DOHH2 (cell line): Measurements from ENCODE around the gene GABRR2.

Experiments
- H3F3A ChIP-seq: fragments of 200-600 bp; sonication (generic), shearing (Covaris generic); 2 replicates; pipeline ENCODE4 v1.6.0; 2016; ENCODE audit warnings: antibody characterized with exemption, mild to moderate bottlenecking; ENCODE audit not compliant: control insufficient read depth, insufficient read depth
- H3K27ac ChIP-seq: fragments of 200-600 bp; sonication (generic); 2 replicates; pipeline ENCODE4 v1.5.1; 2014; ENCODE audit warnings: low read depth, mild to moderate bottlenecking, low read length, moderate library complexity
- H3K27me3 ChIP-seq: fragments of 200-600 bp; sonication (generic); 2 replicates; pipeline ENCODE4 v1.6.1; 2014; ENCODE audit warnings: mild to moderate bottlenecking, low read length, mixed read lengths; ENCODE audit not compliant: control insufficient read depth
- H3K36me3 ChIP-seq: fragments of 200-600 bp; sonication (generic); 2 replicates; pipeline ENCODE4 v1.6.1; 2014; ENCODE audit warnings: mild to moderate bottlenecking, low read length, moderate library complexity, mixed read lengths; ENCODE audit not compliant: control insufficient read depth
- H3K4me1 ChIP-seq: fragments of 200-600 bp; sonication (generic); 2 replicates; pipeline ENCODE4 v1.6.1; 2014; ENCODE audit warnings: mild to moderate bottlenecking, low read length, mixed read lengths; ENCODE audit not compliant: control insufficient read depth
- H3K4me2 ChIP-seq: fragments of 200-600 bp; sonication (generic); 2 replicates; pipeline ENCODE4 v1.6.0; 2014; ENCODE audit warnings: mild to moderate bottlenecking, low read length, moderate library complexity
- H3K4me3 ChIP-seq: fragments of 200-600 bp; sonication (generic); 2 replicates; pipeline ENCODE4 v1.5.1; 2014; ENCODE audit warnings: mild to moderate bottlenecking, low read length, mixed read lengths
- H3K79me2 ChIP-seq: fragments of 200-600 bp; sonication (generic); 2 replicates; pipeline ENCODE4 v1.6.1; 2014; ENCODE audit warnings: mild to moderate bottlenecking, low read length, mixed read lengths; ENCODE audit not compliant: control insufficient read depth
- H3K9me2 ChIP-seq: fragments of 200-600 bp; sonication (generic); replicated peaks from 2 replicates; pipeline ENCODE4 v1.6.1; 2014; ENCODE audit warnings: mild to moderate bottlenecking, low read length, mixed read lengths; ENCODE audit not compliant: control insufficient read depth
- H3K9me3 ChIP-seq: fragments of 200-600 bp; sonication (generic); 2 replicates; pipeline ENCODE4 v1.6.1; 2014; ENCODE audit warnings: antibody characterized with exemption, low read length, mixed read lengths; ENCODE audit not compliant: control insufficient read depth, insufficient read depth
- H4K20me1 ChIP-seq: fragments of 200-600 bp; sonication (generic); 2 replicates; pipeline ENCODE4 v1.6.0; 2014; ENCODE audit warnings: low read depth, mild to moderate bottlenecking, antibody characterized with exemption, low read length, moderate library complexity; ENCODE audit not compliant: control insufficient read depth, insufficient read depth
- CTCF ChIP-seq: fragments of 200-600 bp; sonication (generic); IDR thresholded peaks from one replicate; pipeline ENCODE4 v1.5.1; 2014; ENCODE audit warnings: antibody characterized with exemption, mild to moderate bottlenecking, low read depth, low read length; ENCODE audit not compliant: poor library complexity, severe bottlenecking
- EZH2phosphoT487 ChIP-seq: fragments of 200-600 bp; sonication (generic); IDR thresholded peaks from 2 replicates; pipeline ENCODE4 v1.6.1; 2017; ENCODE audit warnings: borderline replicate concordance, mild to moderate bottlenecking, antibody characterized with exemption, low read length, moderate library complexity, mixed read lengths

The GABRR2 gene

GRCh38 chr6:89278956-89279355 lies 36.1 kb downstream of the GABRR2 start:
- Histone ChIP-seq H3K27me3 (no peaks in the 10 kb centered on the region), H3K4me3 (no peak overlapping the region), H3K9me2 (no peaks in the 10 kb centered on the region; the same call in 1 of the 2 replicates), H3K9me3 (no peaks in the 10 kb centered on the region), H3F3A (no peaks in the 10 kb centered on the region), H4K20me1 (no peaks in the 10 kb centered on the region), H3K4me2 (no peak overlapping the region), H3K79me2 (no peaks in the 10 kb centered on the region), H3K27ac (no peak overlapping the region), H3K36me3 (no peaks in the 10 kb centered on the region), H3K4me1 (peaks cover 11% of the 10 kb centered on the region)
- no peak for TF ChIP-seq CTCF
- no peak for TF ChIP-seq EZH2phosphoT487

- no peak overlapping the region for H3K27ac ChIP-seq
- H3K9me2 ChIP-seq: no peaks in the 10 kb centered on the region
- H3K4me3 ChIP-seq: no peak overlapping the region
- no peaks in the 10 kb centered on the region for H3K79me2 ChIP-seq
- H3K36me3 ChIP-seq: no peaks in the 10 kb centered on the region
- no peaks in the 10 kb centered on the region for H4K20me1 ChIP-seq
- peaks cover 8% of the 10 kb centered on the region for H3K4me1 ChIP-seq
- no peak overlapping the region for H3K4me2 ChIP-seq
- H3K27me3 ChIP-seq: no peaks in the 10 kb centered on the region
- no peaks in the 10 kb centered on the region for H3F3A ChIP-seq
- TF ChIP-seq CTCF: no peak
- TF ChIP-seq EZH2phosphoT487: no peak
- H3K9me3 ChIP-seq: no peaks in the 10 kb centered on the region
Observed at GRCh38 chr6:89275900-89276299, 39.2 kb downstream of the GABRR2 start.

- H3K27ac ChIP-seq: no peak overlapping the region
- H3K9me3 ChIP-seq: no peaks in the 10 kb centered on the region
- H3K4me2 ChIP-seq: no peak overlapping the region
- H4K20me1 ChIP-seq: no peaks in the 10 kb centered on the region
- H3F3A ChIP-seq: no peaks in the 10 kb centered on the region
- no peaks in the 10 kb centered on the region for H3K79me2 ChIP-seq
- no peaks in the 10 kb centered on the region for H3K36me3 ChIP-seq
- no peaks in the 10 kb centered on the region for H3K27me3 ChIP-seq
- TF ChIP-seq CTCF: no peak
- TF ChIP-seq EZH2phosphoT487: no peak
- no peak overlapping the region for H3K4me3 ChIP-seq
- no peaks in the 10 kb centered on the region for H3K9me2 ChIP-seq
- H3K4me1 ChIP-seq: peaks cover 13% of the 10 kb centered on the region
Observed at GRCh38 chr6:89273816-89274215, 41.3 kb downstream of the GABRR2 start.

- Histone ChIP-seq H3K36me3 (no peaks in the 10 kb centered on the region), H4K20me1 (no peaks in the 10 kb centered on the region), H3F3A (no peaks in the 10 kb centered on the region), H3K27ac (no peak overlapping the region), H3K4me1 (peaks cover 13% of the 10 kb centered on the region), H3K4me2 (no peak overlapping the region), H3K79me2 (no peaks in the 10 kb centered on the region), H3K27me3 (no peaks in the 10 kb centered on the region), H3K9me3 (no peaks in the 10 kb centered on the region), H3K4me3 (no peak overlapping the region), H3K9me2 (no peaks in the 10 kb centered on the region)
- TF ChIP-seq CTCF: no peak
- TF ChIP-seq EZH2phosphoT487: no peak
Observed at GRCh38 chr6:89272596-89272995, 42.5 kb downstream of the GABRR2 start.
